CD14-positive monocyte (primary cell): ENCODE data around the gene RTL10. TPM values are rescaled to one million over a fixed set of nuclear protein-coding genes. Genes with fewer than 3 reads are reported as not detected.

Source experiments
- DNase-seq, 3 donors: peaks; one replicate each; pipeline ENCODE4 v3.0.0-alpha.2; 2011 to 2022
- H2AFZ ChIP-seq: 2 replicates; pipeline ENCODE4 v1.6.0; 2012; ENCODE audit warnings: mild to moderate bottlenecking, low read depth, low read length, inconsistent platforms; ENCODE audit not compliant: insufficient read depth, poor library complexity, severe bottlenecking
- H3K27ac ChIP-seq, 2 donors: 1 replicate in 1 of 2; 2 replicates in 1 of 2; pipeline ENCODE4 v1.5.1; 2012 to 2013; ENCODE audit warnings: low read length in 2 of 2, control low read depth in 1 of 2, inconsistent platforms in 1 of 2, low read depth in 1 of 2, mild to moderate bottlenecking in 1 of 2
- H3K27me3 ChIP-seq, 2 donors: one replicate each; pipeline versions ENCODE4 v1.6.0 to v1.6.1; 2011 to 2013; ENCODE audit warnings: low read length in 2 of 2; ENCODE audit not compliant: control insufficient read depth in 2 of 2, insufficient read depth in 2 of 2
- H3K36me3 ChIP-seq, 2 donors: replicated peaks in 1 of 2; 1 replicate in 1 of 2; 2 replicates in 1 of 2; pipeline versions ENCODE4 v1.5.1 to v1.6.1; 2012 to 2013; ENCODE audit warnings: low read length in 2 of 2, control low read depth in 1 of 2, inconsistent platforms in 1 of 2, mild to moderate bottlenecking in 1 of 2; ENCODE audit not compliant: insufficient read depth in 2 of 2, control insufficient read depth in 1 of 2
- H3K4me1 ChIP-seq, 2 donors: 1 replicate in 1 of 2; 2 replicates in 1 of 2; pipeline versions ENCODE4 v1.5.1 to v1.6.1; 2012 to 2013; ENCODE audit warnings: low read length in 2 of 2, control low read depth in 1 of 2, inconsistent platforms in 1 of 2, mild to moderate bottlenecking in 1 of 2, moderate library complexity in 1 of 2; ENCODE audit not compliant: insufficient read depth in 2 of 2, control insufficient read depth in 1 of 2
- H3K4me2 ChIP-seq: replicated peaks from 2 replicates; pipeline ENCODE3; 2012; ENCODE audit warnings: low read length, moderate library complexity, mild to moderate bottlenecking; ENCODE audit not compliant: poor library complexity, severe bottlenecking; ENCODE audit errors: extremely low read depth
- H3K4me3 ChIP-seq, 3 experiments: fragments of 200-600 bp in 1 of 3; sonication (generic) in 1 of 3; replicated peaks in 1 of 3; 1 replicate in 2 of 3; 2 replicates in 1 of 3; pipeline ENCODE4 v1.5.1; 2011 to 2013; ENCODE audit warnings: low read length in 3 of 3, mild to moderate bottlenecking in 3 of 3, control low read depth in 2 of 3, low read depth in 2 of 3, inconsistent platforms in 1 of 3, moderate library complexity in 1 of 3
- H3K79me2 ChIP-seq: 2 replicates; pipeline ENCODE4 v1.6.0; 2012; ENCODE audit warnings: mild to moderate bottlenecking, control low read depth, inconsistent platforms, low read length, moderate library complexity; ENCODE audit not compliant: insufficient read depth
- H3K9ac ChIP-seq: 2 replicates; pipeline ENCODE4 v1.6.0; 2017; ENCODE audit warnings: low read length, mild to moderate bottlenecking; ENCODE audit not compliant: insufficient read depth, poor library complexity, severe bottlenecking
- H3K9me3 ChIP-seq, 2 donors: replicated peaks in 1 of 2; 1 replicate in 1 of 2; 2 replicates in 1 of 2; pipeline versions ENCODE4 v1.5.1 to v1.6.1; 2012 to 2013; ENCODE audit warnings: low read length in 2 of 2, control low read depth in 1 of 2; ENCODE audit not compliant: control insufficient read depth in 1 of 2, insufficient read depth in 1 of 2
- H4K20me1 ChIP-seq: 2 replicates; pipeline ENCODE4 v1.6.0; 2012; ENCODE audit warnings: mild to moderate bottlenecking, low read length, control low read depth, moderate library complexity; ENCODE audit not compliant: insufficient read depth
- H3K27ac Mint-ChIP-seq, 7 donors: one replicate each; pipeline ENCODE4 v1.8.0; 2020; ENCODE audit warnings: mild to moderate bottlenecking in 7 of 7, mixed read lengths in 7 of 7, moderate library complexity in 6 of 7, inconsistent platforms in 2 of 7
- H3K27me3 Mint-ChIP-seq, 3 donors: one replicate each; pipeline ENCODE4 v1.8.0; 2021 to 2022; ENCODE audit warnings: low read depth in 3 of 3, mild to moderate bottlenecking in 3 of 3, mixed read lengths in 3 of 3, moderate library complexity in 3 of 3, inconsistent platforms in 1 of 3
- H3K36me3 Mint-ChIP-seq, 2 donors: one replicate each; pipeline ENCODE4 v1.8.0; 2020; ENCODE audit warnings: mixed read lengths in 2 of 2, inconsistent platforms in 1 of 2, mild to moderate bottlenecking in 1 of 2
- H3K4me1 Mint-ChIP-seq: one replicate; pipeline ENCODE4 v1.8.0; 2020; ENCODE audit warnings: mild to moderate bottlenecking, mixed read lengths
- H3K4me3 Mint-ChIP-seq, 2 donors: one replicate each; pipeline ENCODE4 v1.8.0; 2020; ENCODE audit warnings: mild to moderate bottlenecking in 2 of 2, mixed read lengths in 2 of 2, moderate library complexity in 1 of 2
- H3K9me3 Mint-ChIP-seq, 7 donors: one replicate each; pipeline ENCODE4 v1.8.0; 2020 to 2022; ENCODE audit warnings: mixed read lengths in 7 of 7, mild to moderate bottlenecking in 6 of 7, moderate library complexity in 6 of 7, inconsistent platforms in 2 of 7
- CTCF ChIP-seq: fragments of 200-600 bp; IDR thresholded peaks from one replicate; pipeline ENCODE4 v1.8.0; 2022; ENCODE audit warnings: antibody characterized with exemption, mild to moderate bottlenecking
- WGBS: methylation state at CpG from one replicate; pipeline ENCODE4 v1.1.5; 2013; ENCODE audit warnings: missing lambda C conversion rate; ENCODE audit not compliant: insufficient coverage; 5-methylcytosine and 5-hydroxymethylcytosine counted together
- intact Hi-C, 2 donors: fragments of 100-400 bp; cut with micrococcal nuclease; formaldehyde crosslinking; loops; one replicate each; pipeline versions ENCODE4 v1.15.0 to v1.15.1; 2023
- polyA plus RNA-seq, 3 donors: library from polyadenylated mRNA; depleted of rRNA in 1 of 3; unstranded in 2 of 3; stranded (reverse) in 1 of 3; fragments of 300-500 nt in 2 of 3; fragments of >200 nt in 1 of 3; fragmentation: Illumina TruSeq in 2 of 3; gene quantifications; 1 replicate in 2 of 3; 2 replicates in 1 of 3; pipeline ENCODE4 v1.2.3, GENCODE V29; 2012 to 2021

RTL10 gene
- polyA plus RNA-seq, 3 donors = 1.4 to 6.5 (median 1.5) TPM

- H3K27me3 ChIP-seq = no peaks in the 10 kb centered on the region
- peak overlapping the region; percentile 64 to 67 for H3K27ac ChIP-seq
- intact Hi-C loops = no loop called here
- Mint-ChIP-seq H3K4me1 (peaks cover 17% of the 10 kb centered on the region), H3K4me3 (peak overlapping the region; percentile 70 to 87), H3K27ac (peak overlapping the region; percentile 43 to 84 (median 76)), H3K27me3 (peaks cover 1 to 2% (median 1%) of the 10 kb centered on the region in 3 donors), H3K9me3 (peaks cover 0 to 7% (median 2%) of the 10 kb centered on the region in 7 donors), H3K36me3 (peaks cover 0 to 5% of the 10 kb centered on the region in 2 donors)
- 9% methylated on average over 18 of the region's 18 CpGs for WGBS
- peak; percentile 60 to 70 (median 68) for DNase-seq
- H3K79me2 ChIP-seq = no peaks in the 10 kb centered on the region
- no peaks in the 10 kb centered on the region for H3K36me3 ChIP-seq
- TF ChIP-seq CTCF = peak; percentile 19
- peak overlapping the region; percentile 70 for H3K4me2 ChIP-seq
- no peak overlapping the region for H3K9ac ChIP-seq
- no peaks in the 10 kb centered on the region for H3K9me3 ChIP-seq
- H2AFZ ChIP-seq = peak overlapping the region; percentile 72
- no peaks in the 10 kb centered on the region for H4K20me1 ChIP-seq
- H3K4me1 ChIP-seq = peaks cover 18 to 22% of the 10 kb centered on the region in 2 donors
- peak overlapping the region in 2 of 3 experiments; percentile 16 to 64 for H3K4me3 ChIP-seq
Measured at GRCh38 chr22:19844377-19845053, 10.2 kb downstream of the RTL10 start.

- intact Hi-C loops = no loop called here
- Mint-ChIP-seq H3K27me3 (peaks cover 1 to 2% (median 2%) of the 10 kb centered on the region in 3 donors), H3K4me1 (peaks cover 17% of the 10 kb centered on the region), H3K27ac (peak overlapping the region; percentile 43 to 84 (median 76)), H3K9me3 (peaks cover 0 to 7% (median 2%) of the 10 kb centered on the region in 7 donors), H3K4me3 (peak overlapping the region; percentile 70 to 87), H3K36me3 (peaks cover 0 to 3% of the 10 kb centered on the region in 2 donors)
- Histone ChIP-seq H3K9me3 (no peaks in the 10 kb centered on the region), H3K4me1 (peaks cover 18 to 22% of the 10 kb centered on the region in 2 donors), H3K36me3 (no peaks in the 10 kb centered on the region), H3K27me3 (no peaks in the 10 kb centered on the region), H2AFZ (peak overlapping the region; percentile 72), H4K20me1 (no peaks in the 10 kb centered on the region), H3K4me2 (peak overlapping the region; percentile 70), H3K9ac (no peak overlapping the region), H3K27ac (peak overlapping the region; percentile 64 to 67), H3K79me2 (no peaks in the 10 kb centered on the region), H3K4me3 (peak overlapping the region in 2 of 3 experiments; percentile 16 to 64)
- TF ChIP-seq CTCF = no peak
- peak in 2 of 3 donors; percentile 5 to 40 for DNase-seq
- WGBS = 29% methylated on average over 9 of the region's 11 CpGs
Measured at GRCh38 chr22:19843857-19844376, 10.8 kb downstream of the RTL10 start.
